HG03342 (cell line): ENCODE data around the gene CTSS.
"Not testable (repeated sequence)": the region's sequence is repeated elsewhere in the genome, so short reads cannot be mapped to it uniquely, and the experiment has no call there.

Experiments used
- ATAC-seq: cut with Tn5 transposase; IDR thresholded peaks from one replicate; pipeline ENCODE4 v1.9.1; 2021; ENCODE audit warnings: mild to moderate bottlenecking, moderate library complexity; ENCODE audit not compliant: unreplicated experiment

The CTSS gene

GRCh38 chr1:150775931-150776505 is 10.4 kb upstream of the CTSS start:
- ATAC-seq, result not testable (repeated sequence)

GRCh38 chr1:150775276-150775675 is 9.7 kb upstream of the CTSS start:
- ATAC-seq, result no peak

GRCh38 chr1:150772326-150772725 is 6.7 kb upstream of the CTSS start:
- ATAC-seq, result no peak

GRCh38 chr1:150767704-150768103 is 2.1 kb upstream of the CTSS start:
- not testable (repeated sequence) for ATAC-seq

- not testable (repeated sequence) for ATAC-seq
Observed at GRCh38 chr1:150765977-150766301, 361 bp upstream of the CTSS start.

- no peak for ATAC-seq
Observed at GRCh38 chr1:150764617-150765101, 919 bp downstream of the CTSS start.

GRCh38 chr1:150763018-150763417 is 2.6 kb downstream of the CTSS start:
- ATAC-seq, result no peak

- no peak for ATAC-seq
Observed at GRCh38 chr1:150762552-150762951, 3.0 kb downstream of the CTSS start.

GRCh38 chr1:150761801-150762200 is 3.8 kb downstream of the CTSS start:
- ATAC-seq, result no peak

GRCh38 chr1:150760013-150760412 is 5.6 kb downstream of the CTSS start:
- ATAC-seq, result no peak

- ATAC-seq, result no peak
Observed at GRCh38 chr1:150753416-150753815, 12.2 kb downstream of the CTSS start.

- no peak for ATAC-seq
Observed at GRCh38 chr1:150751443-150751842, 14.1 kb downstream of the CTSS start.

- ATAC-seq, result no peak
Observed at GRCh38 chr1:150749720-150750311, 15.8 kb downstream of the CTSS start.

GRCh38 chr1:150748878-150749719 is 16.5 kb downstream of the CTSS start:
- no peak for ATAC-seq

GRCh38 chr1:150730130-150730721 is 35.4 kb downstream of the CTSS start:
- no peak for ATAC-seq

GRCh38 chr1:150724336-150724735 is 41.2 kb downstream of the CTSS start:
- no peak for ATAC-seq

GRCh38 chr1:150720703-150721102 is 44.9 kb downstream of the CTSS start, which contains the start of gene HORMAD1:
Gene HORMAD1 (minus strand): TSS chr1:150720895. CDS start chr1:150719505, 1,390 bp downstream.
- no peak for ATAC-seq

GRCh38 chr1:150720098-150720497 is 45.5 kb downstream of the CTSS start:
- no peak for ATAC-seq

GRCh38 chr1:150718225-150718891 is 47.2 kb downstream of the CTSS start:
- ATAC-seq, result no peak

GRCh38 chr1:150709031-150709430 is 56.5 kb downstream of the CTSS start:
- ATAC-seq, result not testable (repeated sequence)

- ATAC-seq, result peak; percentile 58
Observed at GRCh38 chr1:150708595-150708994, 57.0 kb downstream of the CTSS start.
